CD14-positive monocyte (primary cell): ENCODE measurements around the gene IL1B. TPM values are rescaled to one million over a fixed set of nuclear protein-coding genes. Genes with fewer than 3 reads are reported as not detected.

Source experiments
- DNase-seq, 3 donors: peaks; one replicate each; pipeline ENCODE4 v3.0.0-alpha.2; 2011 to 2022
- H2AFZ ChIP-seq: 2 replicates; pipeline ENCODE4 v1.6.0; 2012; ENCODE audit warnings: mild to moderate bottlenecking, low read depth, low read length, inconsistent platforms; ENCODE audit not compliant: insufficient read depth, poor library complexity, severe bottlenecking
- H3K27ac ChIP-seq, 2 donors: 1 replicate in 1 of 2; 2 replicates in 1 of 2; pipeline ENCODE4 v1.5.1; 2012 to 2013; ENCODE audit warnings: low read length in 2 of 2, control low read depth in 1 of 2, inconsistent platforms in 1 of 2, low read depth in 1 of 2, mild to moderate bottlenecking in 1 of 2
- H3K27me3 ChIP-seq, 2 donors: one replicate each; pipeline versions ENCODE4 v1.6.0 to v1.6.1; 2011 to 2013; ENCODE audit warnings: low read length in 2 of 2; ENCODE audit not compliant: control insufficient read depth in 2 of 2, insufficient read depth in 2 of 2
- H3K36me3 ChIP-seq, 2 donors: replicated peaks in 1 of 2; 1 replicate in 1 of 2; 2 replicates in 1 of 2; pipeline versions ENCODE4 v1.5.1 to v1.6.1; 2012 to 2013; ENCODE audit warnings: low read length in 2 of 2, control low read depth in 1 of 2, inconsistent platforms in 1 of 2, mild to moderate bottlenecking in 1 of 2; ENCODE audit not compliant: insufficient read depth in 2 of 2, control insufficient read depth in 1 of 2
- H3K4me1 ChIP-seq, 2 donors: 1 replicate in 1 of 2; 2 replicates in 1 of 2; pipeline versions ENCODE4 v1.5.1 to v1.6.1; 2012 to 2013; ENCODE audit warnings: low read length in 2 of 2, control low read depth in 1 of 2, inconsistent platforms in 1 of 2, mild to moderate bottlenecking in 1 of 2, moderate library complexity in 1 of 2; ENCODE audit not compliant: insufficient read depth in 2 of 2, control insufficient read depth in 1 of 2
- H3K4me2 ChIP-seq: replicated peaks from 2 replicates; pipeline ENCODE3; 2012; ENCODE audit warnings: low read length, moderate library complexity, mild to moderate bottlenecking; ENCODE audit not compliant: poor library complexity, severe bottlenecking; ENCODE audit errors: extremely low read depth
- H3K4me3 ChIP-seq, 3 experiments: fragments of 200-600 bp in 1 of 3; sonication (generic) in 1 of 3; replicated peaks in 1 of 3; 1 replicate in 2 of 3; 2 replicates in 1 of 3; pipeline ENCODE4 v1.5.1; 2011 to 2013; ENCODE audit warnings: low read length in 3 of 3, mild to moderate bottlenecking in 3 of 3, control low read depth in 2 of 3, low read depth in 2 of 3, inconsistent platforms in 1 of 3, moderate library complexity in 1 of 3
- H3K79me2 ChIP-seq: 2 replicates; pipeline ENCODE4 v1.6.0; 2012; ENCODE audit warnings: mild to moderate bottlenecking, control low read depth, inconsistent platforms, low read length, moderate library complexity; ENCODE audit not compliant: insufficient read depth
- H3K9ac ChIP-seq: 2 replicates; pipeline ENCODE4 v1.6.0; 2017; ENCODE audit warnings: low read length, mild to moderate bottlenecking; ENCODE audit not compliant: insufficient read depth, poor library complexity, severe bottlenecking
- H3K9me3 ChIP-seq, 2 donors: replicated peaks in 1 of 2; 1 replicate in 1 of 2; 2 replicates in 1 of 2; pipeline versions ENCODE4 v1.5.1 to v1.6.1; 2012 to 2013; ENCODE audit warnings: low read length in 2 of 2, control low read depth in 1 of 2; ENCODE audit not compliant: control insufficient read depth in 1 of 2, insufficient read depth in 1 of 2
- H4K20me1 ChIP-seq: 2 replicates; pipeline ENCODE4 v1.6.0; 2012; ENCODE audit warnings: mild to moderate bottlenecking, low read length, control low read depth, moderate library complexity; ENCODE audit not compliant: insufficient read depth
- H3K27ac Mint-ChIP-seq, 7 donors: one replicate each; pipeline ENCODE4 v1.8.0; 2020; ENCODE audit warnings: mild to moderate bottlenecking in 7 of 7, mixed read lengths in 7 of 7, moderate library complexity in 6 of 7, inconsistent platforms in 2 of 7
- H3K27me3 Mint-ChIP-seq, 3 donors: one replicate each; pipeline ENCODE4 v1.8.0; 2021 to 2022; ENCODE audit warnings: low read depth in 3 of 3, mild to moderate bottlenecking in 3 of 3, mixed read lengths in 3 of 3, moderate library complexity in 3 of 3, inconsistent platforms in 1 of 3
- H3K36me3 Mint-ChIP-seq, 2 donors: one replicate each; pipeline ENCODE4 v1.8.0; 2020; ENCODE audit warnings: mixed read lengths in 2 of 2, inconsistent platforms in 1 of 2, mild to moderate bottlenecking in 1 of 2
- H3K4me1 Mint-ChIP-seq: one replicate; pipeline ENCODE4 v1.8.0; 2020; ENCODE audit warnings: mild to moderate bottlenecking, mixed read lengths
- H3K4me3 Mint-ChIP-seq, 2 donors: one replicate each; pipeline ENCODE4 v1.8.0; 2020; ENCODE audit warnings: mild to moderate bottlenecking in 2 of 2, mixed read lengths in 2 of 2, moderate library complexity in 1 of 2
- H3K9me3 Mint-ChIP-seq, 7 donors: one replicate each; pipeline ENCODE4 v1.8.0; 2020 to 2022; ENCODE audit warnings: mixed read lengths in 7 of 7, mild to moderate bottlenecking in 6 of 7, moderate library complexity in 6 of 7, inconsistent platforms in 2 of 7
- WGBS: methylation state at CpG from one replicate; pipeline ENCODE4 v1.1.5; 2013; ENCODE audit warnings: missing lambda C conversion rate; ENCODE audit not compliant: insufficient coverage; 5-methylcytosine and 5-hydroxymethylcytosine counted together
- intact Hi-C, 2 donors: fragments of 100-400 bp; cut with micrococcal nuclease; formaldehyde crosslinking; loops; one replicate each; pipeline versions ENCODE4 v1.15.0 to v1.15.1; 2023
- polyA plus RNA-seq, 3 donors: library from polyadenylated mRNA; depleted of rRNA in 1 of 3; unstranded in 2 of 3; stranded (reverse) in 1 of 3; fragments of 300-500 nt in 2 of 3; fragments of >200 nt in 1 of 3; fragmentation: Illumina TruSeq in 2 of 3; gene quantifications; 1 replicate in 2 of 3; 2 replicates in 1 of 3; pipeline ENCODE4 v1.2.3, GENCODE V29; 2012 to 2021
- TF ChIP-seq, protein P1 (sequence below): fragments of 200-600 bp; IDR thresholded peaks from one replicate; pipeline ENCODE4 v1.8.0; 2022; ENCODE audit warnings: antibody characterized with exemption, mild to moderate bottlenecking

Gene IL1B
- polyA plus RNA-seq, 3 donors: 65.1 to 1,419 (median 114) TPM

DNA sequence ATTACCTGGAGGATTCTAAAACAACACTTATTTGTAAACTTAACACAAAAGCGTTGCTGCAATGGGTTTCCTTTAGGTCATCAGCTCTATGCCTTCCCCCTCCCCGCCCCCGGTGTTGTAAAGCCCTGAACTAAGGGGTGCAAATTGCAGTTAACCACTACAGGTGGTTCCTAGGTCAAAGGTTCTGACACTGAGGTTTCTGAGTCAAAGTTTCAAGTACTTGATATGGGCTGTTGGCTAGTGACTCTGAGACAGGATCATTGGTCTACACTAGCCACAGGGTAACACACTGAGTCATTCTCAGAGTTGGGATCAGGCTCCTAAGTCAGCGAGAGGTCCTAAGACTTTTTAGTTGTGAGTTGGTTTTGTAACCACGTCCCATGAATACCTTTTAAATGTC lies 15.4 kb downstream of the IL1B start:
- no peaks in the 10 kb centered on the region for H3K27me3 ChIP-seq
- Mint-ChIP-seq H3K36me3 (peaks cover 0 to 2% of the 10 kb centered on the region in 2 donors), H3K4me3 (no peak overlapping the region)

DNA sequence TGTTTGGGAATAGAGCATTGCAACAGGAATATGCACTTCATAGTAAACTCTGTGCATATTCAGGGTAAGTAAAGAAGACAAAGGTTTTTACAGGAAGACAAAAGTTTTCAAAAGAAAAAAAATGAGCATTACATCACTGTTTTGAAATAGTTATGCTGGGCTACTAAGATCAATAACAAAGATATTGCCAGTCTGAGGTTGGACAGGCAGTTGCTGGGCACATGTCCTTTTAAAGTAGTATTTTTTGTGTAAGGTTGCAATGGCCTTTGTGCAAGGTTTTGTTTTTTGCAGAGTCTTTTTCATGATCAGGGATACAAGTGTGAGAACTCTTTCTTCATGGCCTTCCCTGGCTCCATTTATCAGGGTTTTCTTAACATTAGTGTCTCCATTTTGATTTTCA lies 16.2 kb downstream of the IL1B start:
- TF ChIP-seq, protein P1, sequence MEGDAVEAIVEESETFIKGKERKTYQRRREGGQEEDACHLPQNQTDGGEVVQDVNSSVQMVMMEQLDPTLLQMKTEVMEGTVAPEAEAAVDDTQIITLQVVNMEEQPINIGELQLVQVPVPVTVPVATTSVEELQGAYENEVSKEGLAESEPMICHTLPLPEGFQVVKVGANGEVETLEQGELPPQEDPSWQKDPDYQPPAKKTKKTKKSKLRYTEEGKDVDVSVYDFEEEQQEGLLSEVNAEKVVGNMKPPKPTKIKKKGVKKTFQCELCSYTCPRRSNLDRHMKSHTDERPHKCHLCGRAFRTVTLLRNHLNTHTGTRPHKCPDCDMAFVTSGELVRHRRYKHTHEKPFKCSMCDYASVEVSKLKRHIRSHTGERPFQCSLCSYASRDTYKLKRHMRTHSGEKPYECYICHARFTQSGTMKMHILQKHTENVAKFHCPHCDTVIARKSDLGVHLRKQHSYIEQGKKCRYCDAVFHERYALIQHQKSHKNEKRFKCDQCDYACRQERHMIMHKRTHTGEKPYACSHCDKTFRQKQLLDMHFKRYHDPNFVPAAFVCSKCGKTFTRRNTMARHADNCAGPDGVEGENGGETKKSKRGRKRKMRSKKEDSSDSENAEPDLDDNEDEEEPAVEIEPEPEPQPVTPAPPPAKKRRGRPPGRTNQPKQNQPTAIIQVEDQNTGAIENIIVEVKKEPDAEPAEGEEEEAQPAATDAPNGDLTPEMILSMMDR: no peak
- Histone ChIP-seq H2AFZ (no peak overlapping the region), H3K4me3 (no peak overlapping the region), H3K79me2 (no peaks in the 10 kb centered on the region), H3K9ac (no peak overlapping the region), H3K4me2 (no peak overlapping the region), H4K20me1 (no peaks in the 10 kb centered on the region), H3K4me1 (no peaks in the 10 kb centered on the region), H3K36me3 (no peaks in the 10 kb centered on the region), H3K27me3 (no peaks in the 10 kb centered on the region), H3K9me3 (no peaks in the 10 kb centered on the region), H3K27ac (no peak overlapping the region)
- Mint-ChIP-seq H3K27ac (no peak overlapping the region), H3K36me3 (peaks cover 0 to 2% of the 10 kb centered on the region in 2 donors), H3K9me3 (peaks cover 0 to 2% (median 0%) of the 10 kb centered on the region in 7 donors), H3K4me3 (no peak overlapping the region), H3K27me3 (peaks cover 0 to 2% (median 0%) of the 10 kb centered on the region in 3 donors), H3K4me1 (peaks cover 14% of the 10 kb centered on the region)
- intact Hi-C loops: no loop called here
- DNase-seq: no peak

More for the DNA sequence above, 15.4 kb downstream of the IL1B start:
- WGBS: no CpG with 5 or more reads among the region's 5 CpGs
- H3K4me2 ChIP-seq: no peak overlapping the region
- H2AFZ ChIP-seq: no peak overlapping the region
- TF ChIP-seq, protein P1: no peak
- peaks cover 0 to 2% (median 0%) of the 10 kb centered on the region in 3 donors for H3K27me3 Mint-ChIP-seq
- no peak overlapping the region for H3K27ac ChIP-seq
- H3K27ac Mint-ChIP-seq: no peak overlapping the region
- H3K4me1 ChIP-seq: no peaks in the 10 kb centered on the region
- H3K4me3 ChIP-seq: no peak overlapping the region
- peaks cover 14% of the 10 kb centered on the region for H3K4me1 Mint-ChIP-seq
- H3K9me3 ChIP-seq: no peaks in the 10 kb centered on the region
- intact Hi-C loops: no loop called here
- H3K79me2 ChIP-seq: no peaks in the 10 kb centered on the region
- no peaks in the 10 kb centered on the region for H4K20me1 ChIP-seq
- H3K36me3 ChIP-seq: no peaks in the 10 kb centered on the region
- peak in 1 of 3 donors; percentile 68 for DNase-seq
- H3K9ac ChIP-seq: no peak overlapping the region
- peaks cover 0 to 2% (median 0%) of the 10 kb centered on the region in 7 donors for H3K9me3 Mint-ChIP-seq
